ENCODE data around the gene UTF1.

DNA sequence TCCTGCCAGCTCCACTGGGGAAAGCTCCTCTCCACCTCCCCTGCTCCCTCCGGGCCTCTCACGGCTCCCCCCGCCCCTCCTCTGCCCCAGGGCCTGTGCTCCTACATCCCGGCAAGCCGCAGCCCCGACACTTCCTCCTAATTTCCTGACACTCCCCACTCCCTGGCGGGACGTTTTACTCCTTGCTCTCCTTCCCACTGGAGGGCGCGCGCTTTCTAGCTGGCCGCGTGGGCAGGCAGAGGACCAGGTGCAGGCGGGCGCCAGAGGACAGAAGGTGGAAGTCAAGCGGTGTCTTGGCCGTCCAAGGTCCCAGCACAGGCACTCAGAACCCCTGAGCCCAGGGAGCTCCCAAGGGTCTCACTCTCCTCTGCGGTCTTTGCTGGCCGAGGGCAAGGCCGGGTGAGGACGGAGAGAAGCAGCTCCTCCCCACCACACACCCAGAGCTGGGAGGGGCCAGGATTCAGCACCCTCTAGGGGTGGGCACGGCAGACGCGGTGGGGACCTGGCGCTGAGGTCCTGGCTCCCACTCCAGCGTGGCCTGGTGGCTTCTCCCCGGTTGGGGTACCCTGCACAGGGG lies 27.6 kb downstream of the UTF1 start:
- TF ChIP-seq GATA2 (IDR thresholded peaks at IDR 0.05; ENCODE audit: low read depth, low read length) (no peak), GATA3 (IDR thresholded peaks at IDR 0.05; ENCODE audit: low read depth, low read length) (no peak)

Measured in SH-SY5Y (cell line).